Colonic mucosa (tissue), 4 donors: Measurements from ENCODE around the gene ASF1B. TPM values are rescaled to one million over a fixed set of nuclear protein-coding genes. Genes with fewer than 3 reads are reported as not detected.

Experiments used
- DNase-seq: peaks from one replicate; pipeline ENCODE4 v3.0.0-alpha.2; 2020
- H3K27ac ChIP-seq: fragments of 200-600 bp; one replicate; pipeline ENCODE4 v1.8.0; 2021
- H3K27me3 ChIP-seq: fragments of 200-600 bp; one replicate; pipeline ENCODE4 v1.8.0; 2021
- H3K36me3 ChIP-seq: fragments of 200-600 bp; one replicate; pipeline ENCODE4 v1.8.0; 2021
- H3K4me1 ChIP-seq: fragments of 200-600 bp; one replicate; pipeline ENCODE4 v1.8.0; 2021; ENCODE audit warnings: mild to moderate bottlenecking
- H3K4me3 ChIP-seq: fragments of 200-600 bp; one replicate; pipeline ENCODE4 v1.8.0; 2021
- H3K9ac ChIP-seq, 2 donors: one replicate each; pipeline ENCODE4 v1.7.0; 2013; ENCODE audit warnings: control low read depth in 2 of 2, low read depth in 2 of 2, low read length in 2 of 2
- H3K9me3 ChIP-seq: fragments of 200-600 bp; one replicate; pipeline ENCODE4 v1.8.0; 2021
- intact Hi-C: fragments of 100-400 bp; cut with DNase I; formaldehyde crosslinking; loops from one replicate; pipeline ENCODE4 v1.14.1; 2022
- total RNA-seq, 2 donors: library from RNA; stranded (reverse); fragmentation: NEBNext Ultra II Directional in 1 of 2; extraction: Animal tissue kit (Norgen Biotek cat#: 25700) in 1 of 2; gene quantifications; one replicate each; pipeline ENCODE4 v1.2.1, GENCODE V29; 2021
- TF ChIP-seq, protein P1 (sequence below): fragments of 200-600 bp; IDR thresholded peaks from one replicate; pipeline ENCODE4 v1.8.0; 2022; ENCODE audit warnings: antibody characterized with exemption, mild to moderate bottlenecking
- donor health status: healthy.
- donor health status: DM: no; HTN: no; CAD: no.
- donor health status: DM: no; HTN: no; CAD: no.

The ASF1B gene
- total RNA-seq, 2 donors from 2014 or later: 12.9 to 64.0 TPM

DNA sequence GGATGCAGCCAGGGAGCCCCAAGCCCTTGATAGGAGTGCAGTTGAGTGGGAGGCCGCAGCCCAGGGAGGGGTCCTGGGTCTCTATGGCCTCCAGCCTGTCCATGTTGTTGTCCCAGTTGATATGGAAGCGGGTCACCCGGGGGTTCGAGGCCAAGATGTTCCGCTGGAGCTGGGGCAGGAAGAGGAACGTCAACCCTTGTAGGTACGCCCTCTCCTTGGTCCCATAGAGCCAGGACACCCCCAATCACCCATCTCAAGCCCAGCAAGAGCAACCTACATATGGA lies 15.9 kb downstream of the ASF1B start:
- no peak for DNase-seq
- H3K27ac ChIP-seq: no peak overlapping the region
- H3K9ac ChIP-seq: no peak overlapping the region
- H3K4me3 ChIP-seq: no peak overlapping the region
- no peaks in the 10 kb centered on the region for H3K9me3 ChIP-seq
- intact Hi-C loops: no loop called here
- peaks cover 10% of the 10 kb centered on the region for H3K4me1 ChIP-seq
- H3K36me3 ChIP-seq: no peaks in the 10 kb centered on the region
- TF ChIP-seq, protein P1, sequence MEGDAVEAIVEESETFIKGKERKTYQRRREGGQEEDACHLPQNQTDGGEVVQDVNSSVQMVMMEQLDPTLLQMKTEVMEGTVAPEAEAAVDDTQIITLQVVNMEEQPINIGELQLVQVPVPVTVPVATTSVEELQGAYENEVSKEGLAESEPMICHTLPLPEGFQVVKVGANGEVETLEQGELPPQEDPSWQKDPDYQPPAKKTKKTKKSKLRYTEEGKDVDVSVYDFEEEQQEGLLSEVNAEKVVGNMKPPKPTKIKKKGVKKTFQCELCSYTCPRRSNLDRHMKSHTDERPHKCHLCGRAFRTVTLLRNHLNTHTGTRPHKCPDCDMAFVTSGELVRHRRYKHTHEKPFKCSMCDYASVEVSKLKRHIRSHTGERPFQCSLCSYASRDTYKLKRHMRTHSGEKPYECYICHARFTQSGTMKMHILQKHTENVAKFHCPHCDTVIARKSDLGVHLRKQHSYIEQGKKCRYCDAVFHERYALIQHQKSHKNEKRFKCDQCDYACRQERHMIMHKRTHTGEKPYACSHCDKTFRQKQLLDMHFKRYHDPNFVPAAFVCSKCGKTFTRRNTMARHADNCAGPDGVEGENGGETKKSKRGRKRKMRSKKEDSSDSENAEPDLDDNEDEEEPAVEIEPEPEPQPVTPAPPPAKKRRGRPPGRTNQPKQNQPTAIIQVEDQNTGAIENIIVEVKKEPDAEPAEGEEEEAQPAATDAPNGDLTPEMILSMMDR: no peak
- no peaks in the 10 kb centered on the region for H3K27me3 ChIP-seq

- peaks cover 10% of the 10 kb centered on the region for H3K4me1 ChIP-seq
- H3K27ac ChIP-seq: peak overlapping the region; percentile 94
- H3K27me3 ChIP-seq: no peaks in the 10 kb centered on the region
- DNase-seq: no peak
- TF ChIP-seq, protein P1: no peak
- H3K9me3 ChIP-seq: no peaks in the 10 kb centered on the region
- no peak overlapping the region for H3K9ac ChIP-seq
- no peaks in the 10 kb centered on the region for H3K36me3 ChIP-seq
- intact Hi-C loops: no loop called here
- no peak overlapping the region for H3K4me3 ChIP-seq
Measured at GRCh38 chr19:14119644-14120496, 16.5 kb downstream of the ASF1B start.

GRCh38 chr19:14119146-14119545 lies 17.2 kb downstream of the ASF1B start:
- no peaks in the 10 kb centered on the region for H3K36me3 ChIP-seq
- H3K9ac ChIP-seq: peak overlapping the region; percentile 88 to 95
- TF ChIP-seq, protein P1: no peak
- no peak for DNase-seq
- H3K4me1 ChIP-seq: peaks cover 10% of the 10 kb centered on the region
- H3K27ac ChIP-seq: peak overlapping the region; percentile 94
- H3K4me3 ChIP-seq: no peak overlapping the region
- no peaks in the 10 kb centered on the region for H3K27me3 ChIP-seq
- no peaks in the 10 kb centered on the region for H3K9me3 ChIP-seq
- intact Hi-C loops: no loop called here

DNA sequence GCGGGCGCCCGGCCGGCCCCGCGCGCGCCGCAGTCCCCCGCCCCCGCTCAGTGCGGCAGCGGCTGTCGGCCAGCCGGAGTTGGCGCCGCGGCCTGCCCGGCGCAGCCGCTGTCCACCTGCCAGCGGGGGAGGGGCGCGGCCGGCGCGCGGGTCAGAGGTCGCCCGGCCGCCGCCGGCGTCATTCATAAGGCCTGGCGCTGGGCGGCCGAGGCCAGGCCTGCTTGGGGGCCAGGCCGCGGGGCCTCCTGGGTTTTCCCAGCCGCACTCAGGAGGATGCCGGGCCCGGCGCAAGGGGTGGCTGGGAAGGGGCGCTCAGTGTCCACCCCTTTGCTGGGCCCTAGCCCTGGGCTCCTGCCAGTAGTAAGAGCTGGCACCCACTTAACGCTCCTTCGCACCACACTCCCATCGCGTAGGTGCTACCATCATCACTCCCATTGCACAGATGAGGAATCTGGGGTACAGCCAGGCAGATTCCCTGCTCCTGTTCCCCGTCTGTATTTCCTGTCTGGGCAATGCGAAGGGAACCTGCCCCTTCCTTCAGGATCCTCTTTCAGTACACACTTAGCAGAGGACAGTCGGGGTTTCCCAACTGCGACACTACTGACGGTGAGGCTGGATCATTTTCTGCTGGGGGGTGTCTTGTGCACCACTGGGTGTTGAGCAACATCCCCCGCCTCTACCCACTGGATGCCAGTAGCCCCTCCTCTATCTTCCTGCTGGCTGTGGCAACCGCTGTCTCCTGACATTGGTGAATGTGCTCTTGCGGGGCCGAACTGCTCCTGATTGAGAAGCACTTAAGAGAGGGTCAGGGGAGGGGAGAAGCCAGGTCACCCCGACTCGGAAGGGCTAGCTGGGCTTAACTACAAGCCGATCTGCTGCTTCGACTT lies 18.0 kb downstream of the ASF1B start:
- intact Hi-C loops: no loop called here
- H3K27ac ChIP-seq: peak overlapping the region; percentile 94
- no peaks in the 10 kb centered on the region for H3K27me3 ChIP-seq
- H3K36me3 ChIP-seq: no peaks in the 10 kb centered on the region
- H3K4me3 ChIP-seq: peak overlapping the region; percentile 51
- no peaks in the 10 kb centered on the region for H3K9me3 ChIP-seq
- H3K9ac ChIP-seq: peak overlapping the region; percentile 88 to 95
- TF ChIP-seq, protein P1: no peak
- peaks cover 10% of the 10 kb centered on the region for H3K4me1 ChIP-seq
- DNase-seq: peak; percentile 61

DNA sequence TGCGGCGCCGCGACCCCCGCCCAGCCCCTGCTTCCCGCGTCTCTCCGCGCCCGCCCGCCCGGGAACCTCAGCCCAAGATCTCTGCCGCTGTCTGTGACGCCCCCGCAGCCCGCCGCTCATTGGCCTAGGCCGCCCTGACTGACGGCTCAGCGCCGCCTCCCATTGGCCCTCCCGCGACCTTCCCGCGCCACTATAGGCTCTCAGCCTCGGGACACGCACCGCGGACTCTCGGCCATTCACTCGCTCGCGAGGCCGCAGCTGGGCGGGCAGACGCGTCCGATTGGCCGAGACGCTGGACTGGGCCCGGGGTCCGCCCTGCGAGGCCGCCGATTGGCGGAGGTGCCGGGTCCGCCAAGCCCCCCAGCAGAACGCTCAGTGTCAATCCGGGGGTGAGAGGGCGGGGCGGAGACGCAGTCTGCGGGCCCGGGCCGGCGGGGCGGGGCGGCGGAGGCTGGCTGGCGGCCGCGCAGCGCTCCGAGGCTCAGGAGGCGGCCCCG lies 18.7 kb downstream of the ASF1B start, which contains the start of gene PRKACA:
Gene PRKACA (minus strand): TSS at position 95 of the 497 bp plus-strand sequence. CDS start 215 bp downstream, outside the sequence.
- H3K27me3 ChIP-seq: no peaks in the 10 kb centered on the region
- H3K27ac ChIP-seq: peak within 1 kb of the TSS; percentile 94
- H3K9me3 ChIP-seq: no peaks in the 10 kb centered on the region
- peaks cover 10% of the 10 kb centered on the region for H3K4me1 ChIP-seq
- H3K4me3 ChIP-seq: peak within 1 kb of the TSS; percentile 88
- TF ChIP-seq, protein P1: no peak
- peak within 1 kb of the TSS; percentile 89 to 95 for H3K9ac ChIP-seq
- intact Hi-C loops: no loop called here
- H3K36me3 ChIP-seq: no peaks in the 10 kb centered on the region
- peak; percentile 98 for DNase-seq
